HG03060 (cell line): ENCODE data around the gene ZFAND2B.

Experiments used
- ATAC-seq: cut with Tn5 transposase; IDR thresholded peaks from one replicate; pipeline ENCODE4 v1.9.1; 2021; ENCODE audit warnings: low read depth, moderate number of reproducible peaks; ENCODE audit not compliant: unreplicated experiment

ZFAND2B gene

GRCh38 chr2:219175486-219175885 is 31.1 kb upstream of the ZFAND2B start:
- no peak for ATAC-seq

- peak; percentile 12 for ATAC-seq
These were observed 30.4 kb upstream of the ZFAND2B start for GRCh38 chr2:219175928-219176817.

- peak; percentile 34 for ATAC-seq
These were observed 29.6 kb upstream of the ZFAND2B start, which contains the start of gene CNPPD1 for GRCh38 chr2:219176818-219177551. Gene CNPPD1 (minus strand): TSS chr2:219176925. CDS start chr2:219176828, 97 bp downstream.

- no peak for ATAC-seq
These were observed 28.8 kb upstream of the ZFAND2B start, which contains the start of gene RETREG2 for GRCh38 chr2:219177552-219178376. Gene RETREG2 (plus strand): TSS chr2:219178275. CDS start chr2:219178353, 78 bp downstream.

- ATAC-seq: no peak
These were observed 28.0 kb upstream of the ZFAND2B start for GRCh38 chr2:219178377-219179175.

GRCh38 chr2:219179601-219180465 is 26.7 kb upstream of the ZFAND2B start:
- ATAC-seq: no peak

GRCh38 chr2:219180961-219181360 is 25.6 kb upstream of the ZFAND2B start:
- ATAC-seq: no peak

- ATAC-seq: no peak
These were observed 25.1 kb upstream of the ZFAND2B start for GRCh38 chr2:219181531-219181930.

- ATAC-seq: no peak
These were observed 24.0 kb upstream of the ZFAND2B start for GRCh38 chr2:219182331-219183150.

- ATAC-seq: no peak
These were observed 23.3 kb upstream of the ZFAND2B start for GRCh38 chr2:219183151-219183772.

GRCh38 chr2:219184121-219184520 is 22.5 kb upstream of the ZFAND2B start:
- no peak for ATAC-seq

- ATAC-seq: no peak
These were observed 19.7 kb upstream of the ZFAND2B start for GRCh38 chr2:219186754-219187456.

- ATAC-seq: no peak
These were observed 9.2 kb upstream of the ZFAND2B start for GRCh38 chr2:219197388-219197787.

GRCh38 chr2:219198974-219199373 is 7.6 kb upstream of the ZFAND2B start:
- ATAC-seq: no peak

GRCh38 chr2:219199470-219200211 is 6.9 kb upstream of the ZFAND2B start:
- no peak for ATAC-seq
